Pancreas (tissue), 10 donors: ENCODE measurements around the gene LTV1. TPM values are rescaled to one million over a fixed set of nuclear protein-coding genes. Genes with fewer than 3 reads are reported as not detected.

Experiments used
- ATAC-seq, 4 donors: fragments of 200-7000 bp; cut with Tn5 transposase; one replicate each; pipeline versions ENCODE4 v1.8.0 to v1.9.1; 2020; ENCODE audit warnings: mild to moderate bottlenecking in 4 of 4, moderate library complexity in 4 of 4
- DNase-seq, 6 donors: peaks; one replicate each; pipeline ENCODE4 v3.0.0-alpha.2; 2020
- FAIRE-seq: peaks from 2 replicates; lab custom pipeline; 2012; peaks lifted over from hg19 to GRCh38; lab: Jason Lieb, UNC
- H3K27ac ChIP-seq, 4 donors: fragments of 200-600 bp; sonication (generic); 1 replicate in 3 of 4; 2 replicates in 1 of 4; pipeline versions ENCODE4 v1.5.0 to v1.8.0; 2020
- H3K27me3 ChIP-seq, 4 donors: fragments of 200-600 bp; one replicate each; pipeline ENCODE4 v1.8.0; 2021
- H3K36me3 ChIP-seq, 3 donors: fragments of 200-600 bp; sonication (generic) in 1 of 3; one replicate each; pipeline versions ENCODE4 v1.5.0 to v1.8.0; 2020 to 2021
- H3K4me1 ChIP-seq, 3 donors: fragments of 200-600 bp; one replicate each; pipeline ENCODE4 v1.8.0; 2021
- H3K4me3 ChIP-seq, 4 donors: fragments of 200-600 bp; sonication (generic) in 2 of 4; one replicate each; pipeline versions ENCODE4 v1.5.0 to v1.8.0; 2020 to 2021
- H3K9me3 ChIP-seq, 4 donors: fragments of 200-600 bp; one replicate each; pipeline ENCODE4 v1.8.0; 2021
- CTCF ChIP-seq, 4 donors: fragments of 200-600 bp; sonication (generic) in 3 of 4; IDR thresholded peaks; one replicate each; pipeline versions ENCODE4 v1.5.0 to v1.8.0; 2021; ENCODE audit warnings: antibody characterized with exemption in 4 of 4
- WGBS, 2 donors: extraction: QIAGEN DNeasy Blood & Tissue Kit; methylation state at CpG; one replicate each; pipeline ENCODE4 v1.1.7; 2013; 5-methylcytosine and 5-hydroxymethylcytosine counted together
- intact Hi-C, 3 donors: fragments of 100-400 bp; cut with DNase I; formaldehyde crosslinking; loops; one replicate each; pipeline versions ENCODE4 v1.11.1 to v1.14.2; 2022
- polyA plus RNA-seq, 2 donors: library from polyadenylated mRNA; stranded (reverse); fragments of 200-250 nt; gene quantifications; one replicate each; pipeline ENCODE4 v1.2.3, GENCODE V29; 2013
- total RNA-seq, 6 donors: library from RNA; stranded (reverse); fragmentation: NEBNext Ultra II Directional in 4 of 6; extraction: Animal tissue kit (Norgen Biotek cat#: 25700) in 4 of 6; gene quantifications; one replicate each; pipeline versions ENCODE4 v1.2.1 to v1.2.4, GENCODE V29; 2021 to 2023
- donor health status: healthy with polysubstance abuse.
- donor health status: DM: no; HTN: no; CAD: no; lungs with moderate emphysema.
- donor health status: DM: no; HTN: no; CAD: no.
- donor health status: control.
- donor health status: control.
- donor health status: Bipolar disorder and iron deficiency.
- donor health status: DM: yes; HTN: yes; CAD: no.
- donor health status: DM: no; HTN: no; CAD: no.
- donor health status: DM: no; HTN: no; CAD: no.
- donor health status: DM: yes; HTN: yes; CAD: no.

LTV1 gene
- total and polyA plus RNA-seq, 8 donors = 6.5 to 16.6 (median 9.4) TPM

- Histone ChIP-seq H3K27me3 (no peaks in the 10 kb centered on the region), H3K36me3 (no peaks in the 10 kb centered on the region), H3K4me3 (no peak overlapping the region), H3K9me3 (no peaks in the 10 kb centered on the region), H3K4me1 (no peaks in the 10 kb centered on the region), H3K27ac (no peak overlapping the region)
- no peak for ATAC-seq
- no peak for FAIRE-seq
- no peak for DNase-seq
- 84 to 85% methylated on average over 2 of the region's 2 CpGs for WGBS, 2 donors
- intact Hi-C loops = no loop called here
- TF ChIP-seq CTCF (IDR thresholded peaks at IDR 0.05) = no peak
These were observed 59.7 kb downstream of the LTV1 start for GRCh38 chr6:143902827-143903226.

GRCh38 chr6:143911028-143911427 lies 67.9 kb downstream of the LTV1 start:
- Histone ChIP-seq H3K4me1 (no peaks in the 10 kb centered on the region), H3K4me3 (no peak overlapping the region), H3K9me3 (no peaks in the 10 kb centered on the region), H3K36me3 (no peaks in the 10 kb centered on the region), H3K27me3 (no peaks in the 10 kb centered on the region), H3K27ac (no peak overlapping the region)
- no peak for FAIRE-seq
- no peak for ATAC-seq
- intact Hi-C loops = no loop called here
- no peak for DNase-seq
- TF ChIP-seq CTCF (IDR thresholded peaks at IDR 0.05) = no peak
- WGBS, 2 donors = 89 to 97% methylated on average over 1 of the region's 1 CpG

- H3K9me3 ChIP-seq = no peaks in the 10 kb centered on the region
- intact Hi-C loops = no loop called here
- 89% methylated on average over 1 of the region's 1 CpG for WGBS, 2 donors
- no peak for FAIRE-seq
- no peak overlapping the region for H3K4me3 ChIP-seq
- no peaks in the 10 kb centered on the region for H3K27me3 ChIP-seq
- TF ChIP-seq CTCF (IDR thresholded peaks at IDR 0.05) = no peak
- no peaks in the 10 kb centered on the region for H3K36me3 ChIP-seq
- H3K4me1 ChIP-seq = no peaks in the 10 kb centered on the region
- H3K27ac ChIP-seq = no peak overlapping the region
- ATAC-seq = no peak
- no peak for DNase-seq
These were observed 69.5 kb downstream of the LTV1 start for GRCh38 chr6:143912671-143913070.

Other genes with a start within 250 kb of the LTV1 start
- 10 to 100 TPM in 2 of 6 donors, 1 to 10 TPM in 4; 5.9 to 19.0 (median 8.9) TPM for gene PHACTR2, start 165.4 kb upstream of the LTV1 start, total RNA-seq
- gene PHACTR2, start 165.4 kb upstream of the LTV1 start, polyA plus RNA-seq = 1 to 10 TPM; 2.7 to 3.1 TPM
- not detected for gene ZC2HC1B, start 21.1 kb downstream of the LTV1 start, total RNA-seq
- gene ZC2HC1B, start 21.1 kb downstream of the LTV1 start, polyA plus RNA-seq = not detected
- gene PLAGL1, start 164.9 kb downstream of the LTV1 start, total RNA-seq = 10 to 100 TPM; 12.5 to 22.9 (median 14.6) TPM
- 10 to 100 TPM; 17.3 to 31.6 TPM for gene PLAGL1, start 164.9 kb downstream of the LTV1 start, polyA plus RNA-seq